SU-DHL-6 (cell line): ENCODE results near the gene FSTL4.

Experiments used
- H2AFZ ChIP-seq: fragments of 200-600 bp; sonication (generic); 2 replicates; pipeline ENCODE4 v1.6.1; 2014; ENCODE audit warnings: low read depth, mild to moderate bottlenecking, moderate library complexity, mixed read lengths, antibody characterized with exemption, low read length; ENCODE audit not compliant: severe bottlenecking
- H3F3A ChIP-seq: fragments of 200-600 bp; shearing (Covaris generic); 2 replicates; pipeline ENCODE4 v1.6.0; 2016; ENCODE audit warnings: antibody characterized with exemption, mild to moderate bottlenecking; ENCODE audit not compliant: insufficient read depth
- H3K27ac ChIP-seq: fragments of 200-600 bp; sonication (generic); 2 replicates; pipeline ENCODE4 v1.5.1; 2016; ENCODE audit warnings: low read depth, mild to moderate bottlenecking, low read length, moderate library complexity, mixed read lengths
- H3K27me3 ChIP-seq: fragments of 200-600 bp; sonication (generic), shearing (Covaris generic); 2 replicates; pipeline ENCODE4 v1.6.0; 2014; ENCODE audit warnings: mild to moderate bottlenecking, low read length
- H3K36me3 ChIP-seq: fragments of 200-600 bp; sonication (generic); 2 replicates; pipeline ENCODE4 v1.6.1; 2014; ENCODE audit warnings: mild to moderate bottlenecking, low read length, mixed read lengths
- H3K4me2 ChIP-seq: fragments of 300-600, 200-600 bp; shearing (Covaris generic), sonication (generic); 2 replicates; pipeline ENCODE4 v1.6.0; 2014; ENCODE audit warnings: low read length, low read depth, mild to moderate bottlenecking; ENCODE audit not compliant: poor library complexity, severe bottlenecking
- H3K4me3 ChIP-seq: fragments of 200-600 bp; sonication (generic); 2 replicates; pipeline ENCODE4 v1.5.1; 2014; ENCODE audit warnings: antibody characterized with exemption, low read length, mild to moderate bottlenecking, mixed read lengths; ENCODE audit not compliant: insufficient read depth, poor library complexity, severe bottlenecking
- H3K79me2 ChIP-seq: fragments of 200-600 bp; sonication (generic); 2 replicates; pipeline ENCODE4 v1.6.1; 2014; ENCODE audit warnings: mild to moderate bottlenecking, low read length, moderate library complexity; ENCODE audit not compliant: insufficient read depth
- H3K9ac ChIP-seq: fragments of 200-600 bp; sonication (generic); 2 replicates; pipeline ENCODE4 v1.7.0; 2014; ENCODE audit warnings: mild to moderate bottlenecking, low read length
- H3K9me2 ChIP-seq: fragments of 200-600 bp; sonication (generic); replicated peaks from 2 replicates; pipeline ENCODE4 v1.6.1; 2014; ENCODE audit warnings: low read length; ENCODE audit not compliant: insufficient read depth
- H3K9me3 ChIP-seq: fragments of 200-600 bp; sonication (generic); 2 replicates; pipeline ENCODE4 v1.6.1; 2014; ENCODE audit warnings: low read length, mixed read lengths; ENCODE audit not compliant: insufficient read depth
- H4K20me1 ChIP-seq: fragments of 200-600 bp; sonication (generic); 2 replicates; pipeline ENCODE4 v1.6.1; 2014; ENCODE audit warnings: low read depth, mild to moderate bottlenecking, antibody characterized with exemption, low read length, moderate library complexity, mixed read lengths
- CTCF ChIP-seq: fragments of 200-600 bp; sonication (generic); IDR thresholded peaks from one replicate; pipeline ENCODE4 v1.5.1; 2017; ENCODE audit warnings: antibody characterized with exemption, mild to moderate bottlenecking, low read length, moderate library complexity; ENCODE audit not compliant: insufficient read depth, poor library complexity, severe bottlenecking
- EZH2phosphoT487 ChIP-seq: fragments of 200-600 bp; sonication (generic), shearing (Covaris generic); conservative IDR thresholded peaks from 2 replicates; pipeline ENCODE4 v1.6.1; 2018; ENCODE audit warnings: mild to moderate bottlenecking, antibody characterized with exemption, low read length, moderate library complexity, mixed read lengths

Gene FSTL4

GRCh38 chr5:133359861-133360260 is 252.5 kb downstream of the FSTL4 start:
- H3K27ac ChIP-seq = no peak overlapping the region
- H3K36me3 ChIP-seq = no peaks in the 10 kb centered on the region
- TF ChIP-seq EZH2phosphoT487 (no peak), CTCF (no peak)
- H3K4me2 ChIP-seq = no peak overlapping the region
- H2AFZ ChIP-seq = no peak overlapping the region
- H3K9me2 ChIP-seq = no peaks in the 10 kb centered on the region
- no peaks in the 10 kb centered on the region for H3F3A ChIP-seq
- H3K27me3 ChIP-seq = no peaks in the 10 kb centered on the region
- no peak overlapping the region for H3K4me3 ChIP-seq
- no peaks in the 10 kb centered on the region for H3K9me3 ChIP-seq
- H3K9ac ChIP-seq = no peak overlapping the region
- H3K79me2 ChIP-seq = no peaks in the 10 kb centered on the region
- H4K20me1 ChIP-seq = no peaks in the 10 kb centered on the region

- no peaks in the 10 kb centered on the region for H3K79me2 ChIP-seq
Observed at GRCh38 chr5:133358271-133358670, 254.1 kb downstream of the FSTL4 start.

GRCh38 chr5:133357758-133358157 is 254.6 kb downstream of the FSTL4 start:
- no peaks in the 10 kb centered on the region for H3K79me2 ChIP-seq
- no peaks in the 10 kb centered on the region for H3K36me3 ChIP-seq
- H4K20me1 ChIP-seq = no peaks in the 10 kb centered on the region
- H3K9me2 ChIP-seq = no peaks in the 10 kb centered on the region
- no peak overlapping the region for H3K4me2 ChIP-seq
- H2AFZ ChIP-seq = no peak overlapping the region
- no peaks in the 10 kb centered on the region for H3K27me3 ChIP-seq
- no peak overlapping the region for H3K27ac ChIP-seq
- TF ChIP-seq CTCF = no peak
- TF ChIP-seq EZH2phosphoT487 = no peak
- H3F3A ChIP-seq = no peaks in the 10 kb centered on the region
- H3K4me3 ChIP-seq = no peak overlapping the region
- no peak overlapping the region for H3K9ac ChIP-seq
- H3K9me3 ChIP-seq = no peaks in the 10 kb centered on the region

More at GRCh38 chr5:133358271-133358670, 254.1 kb downstream of the FSTL4 start:
- H3K27ac ChIP-seq = no peak overlapping the region
- H3K9me3 ChIP-seq = no peaks in the 10 kb centered on the region
- no peaks in the 10 kb centered on the region for H3K36me3 ChIP-seq
- H2AFZ ChIP-seq = no peak overlapping the region
- H3K27me3 ChIP-seq = no peaks in the 10 kb centered on the region
- H3K4me2 ChIP-seq = no peak overlapping the region
- no peaks in the 10 kb centered on the region for H4K20me1 ChIP-seq
- TF ChIP-seq CTCF (no peak), EZH2phosphoT487 (no peak)
- H3K9ac ChIP-seq = no peak overlapping the region
- H3F3A ChIP-seq = no peaks in the 10 kb centered on the region
- no peak overlapping the region for H3K4me3 ChIP-seq
- no peaks in the 10 kb centered on the region for H3K9me2 ChIP-seq

- Histone ChIP-seq H3K27ac (no peak overlapping the region), H2AFZ (no peak overlapping the region), H3K36me3 (no peaks in the 10 kb centered on the region), H3F3A (no peaks in the 10 kb centered on the region), H3K9ac (no peak overlapping the region), H3K9me2 (no peaks in the 10 kb centered on the region), H3K79me2 (no peaks in the 10 kb centered on the region), H3K27me3 (no peaks in the 10 kb centered on the region), H4K20me1 (no peaks in the 10 kb centered on the region), H3K9me3 (no peaks in the 10 kb centered on the region), H3K4me3 (no peak overlapping the region), H3K4me2 (no peak overlapping the region)
- no peak for TF ChIP-seq CTCF
- no peak for TF ChIP-seq EZH2phosphoT487
Observed at GRCh38 chr5:133356984-133357421, 255.3 kb downstream of the FSTL4 start.
